ENCODE results near the gene ZNF773. TPM values are rescaled to one million over a fixed set of nuclear protein-coding genes. Genes with fewer than 3 reads are reported as not detected.

ZNF773 gene
- total and polyA plus RNA-seq, 10 of the 15 experiments (the other 5 are each of a cell fraction or from before 2014, with no cell fraction given): 0.21 to 9.1 (median 6.7) TPM

GRCh38 chr19:57546513-57546912, 46.8 kb downstream of the ZNF773 start (continued):
- TF ChIP-seq, protein P1, sequence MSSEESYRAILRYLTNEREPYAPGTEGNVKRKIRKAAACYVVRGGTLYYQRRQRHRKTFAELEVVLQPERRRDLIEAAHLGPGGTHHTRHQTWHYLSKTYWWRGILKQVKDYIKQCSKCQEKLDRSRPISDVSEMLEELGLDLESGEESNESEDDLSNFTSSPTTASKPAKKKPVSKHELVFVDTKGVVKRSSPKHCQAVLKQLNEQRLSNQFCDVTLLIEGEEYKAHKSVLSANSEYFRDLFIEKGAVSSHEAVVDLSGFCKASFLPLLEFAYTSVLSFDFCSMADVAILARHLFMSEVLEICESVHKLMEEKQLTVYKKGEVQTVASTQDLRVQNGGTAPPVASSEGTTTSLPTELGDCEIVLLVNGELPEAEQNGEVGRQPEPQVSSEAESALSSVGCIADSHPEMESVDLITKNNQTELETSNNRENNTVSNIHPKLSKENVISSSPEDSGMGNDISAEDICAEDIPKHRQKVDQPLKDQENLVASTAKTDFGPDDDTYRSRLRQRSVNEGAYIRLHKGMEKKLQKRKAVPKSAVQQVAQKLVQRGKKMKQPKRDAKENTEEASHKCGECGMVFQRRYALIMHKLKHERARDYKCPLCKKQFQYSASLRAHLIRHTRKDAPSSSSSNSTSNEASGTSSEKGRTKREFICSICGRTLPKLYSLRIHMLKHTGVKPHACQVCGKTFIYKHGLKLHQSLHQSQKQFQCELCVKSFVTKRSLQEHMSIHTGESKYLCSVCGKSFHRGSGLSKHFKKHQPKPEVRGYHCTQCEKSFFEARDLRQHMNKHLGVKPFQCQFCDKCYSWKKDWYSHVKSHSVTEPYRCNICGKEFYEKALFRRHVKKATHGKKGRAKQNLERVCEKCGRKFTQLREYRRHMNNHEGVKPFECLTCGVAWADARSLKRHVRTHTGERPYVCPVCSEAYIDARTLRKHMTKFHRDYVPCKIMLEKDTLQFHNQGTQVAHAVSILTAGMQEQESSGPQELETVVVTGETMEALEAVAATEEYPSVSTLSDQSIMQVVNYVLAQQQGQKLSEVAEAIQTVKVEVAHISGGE (CRISPR knock-in tag; IDR thresholded peaks at IDR 0.05): no peak
- TF ChIP-seq BACH1 (IDR thresholded peaks at IDR 0.05; ENCODE audit: borderline replicate concordance): no peak

DNA sequence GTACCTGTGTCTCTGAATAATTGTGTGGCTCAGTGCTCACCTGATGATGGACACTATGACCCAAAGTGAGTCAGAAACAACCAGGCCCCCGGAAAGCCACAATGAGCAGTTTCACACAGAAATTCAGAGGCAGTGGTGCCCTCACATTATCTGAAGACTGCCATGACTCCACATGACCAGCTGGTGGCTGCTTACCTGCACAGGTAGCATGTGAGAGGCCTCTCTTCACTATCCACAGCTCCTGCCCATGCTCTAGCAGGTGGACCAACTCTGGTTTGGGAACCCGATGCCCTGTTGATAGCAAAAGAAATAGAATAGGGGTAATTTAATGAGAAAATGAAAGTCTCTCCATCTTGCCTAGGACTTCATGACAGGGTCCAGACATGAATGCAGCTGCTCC, 52.7 kb downstream of the ZNF773 start:
- Histone ChIP-seq H2AFZ (ENCODE audit: control insufficient read depth, low read depth, low read length) (no peak overlapping the region), H3K9ac (ENCODE audit: control insufficient read depth, insufficient read depth, low read length) (no peak overlapping the region), H3K79me2 (ENCODE audit: control insufficient read depth, insufficient read depth, low read length) (no peaks in the 10 kb centered on the region), H3K4me1 (ENCODE audit: control insufficient read depth, insufficient read depth, low read length) (no peaks in the 10 kb centered on the region), H4K20me1 (ENCODE audit: control insufficient read depth, insufficient read depth) (no peaks in the 10 kb centered on the region), H3K36me3 (ENCODE audit: control insufficient read depth in 2 of 2, insufficient read depth in 2 of 2, low read length in 1 of 2) (peaks cover 12 to 24% of the 10 kb centered on the region in 2 experiments), H3K4me3 (no peak overlapping the region), H3K9me3 (replicated peaks; ENCODE audit: control insufficient read depth, insufficient read depth, low read length) (peaks cover 18% of the 10 kb centered on the region), H3K27ac (ENCODE audit: control insufficient read depth, insufficient read depth) (no peak overlapping the region), H3K27me3 (replicated peaks in 1 of 2; ENCODE audit: control insufficient read depth in 2 of 2, insufficient read depth in 2 of 2, low read length in 1 of 2) (no peaks in the 10 kb centered on the region), H3K4me2 (ENCODE audit: control insufficient read depth, insufficient read depth) (no peak overlapping the region)
- POLR2A ChIA-PET: no interaction called here
- intact Hi-C loops (cut with micrococcal nuclease; ENCODE audit: unreplicated experiment): no loop called here
- WGBS (ENCODE audit: insufficient coverage, insufficient replicate concordance, low lambda C conversion rate, missing lambda C conversion rate): 100% methylated on average over 2 of the region's 2 CpGs
- RAD21 ChIA-PET (ENCODE audit: unreplicated experiment): no interaction called here
- in situ Hi-C loops (cut with MboI): no loop called here
- DNase-seq (ENCODE audit: low read depth, low spot score) (no peak), FAIRE-seq (no peak), ATAC-seq (no peak)
- SMC1A ChIA-PET (ENCODE audit: uncharacterized antibody, unreplicated experiment): no interaction called here
- CTCF ChIA-PET: no interaction called here
- no peak for TF ChIP-seq HDGF (IDR thresholded peaks at IDR 0.05)
- TF ChIP-seq, protein P2, sequence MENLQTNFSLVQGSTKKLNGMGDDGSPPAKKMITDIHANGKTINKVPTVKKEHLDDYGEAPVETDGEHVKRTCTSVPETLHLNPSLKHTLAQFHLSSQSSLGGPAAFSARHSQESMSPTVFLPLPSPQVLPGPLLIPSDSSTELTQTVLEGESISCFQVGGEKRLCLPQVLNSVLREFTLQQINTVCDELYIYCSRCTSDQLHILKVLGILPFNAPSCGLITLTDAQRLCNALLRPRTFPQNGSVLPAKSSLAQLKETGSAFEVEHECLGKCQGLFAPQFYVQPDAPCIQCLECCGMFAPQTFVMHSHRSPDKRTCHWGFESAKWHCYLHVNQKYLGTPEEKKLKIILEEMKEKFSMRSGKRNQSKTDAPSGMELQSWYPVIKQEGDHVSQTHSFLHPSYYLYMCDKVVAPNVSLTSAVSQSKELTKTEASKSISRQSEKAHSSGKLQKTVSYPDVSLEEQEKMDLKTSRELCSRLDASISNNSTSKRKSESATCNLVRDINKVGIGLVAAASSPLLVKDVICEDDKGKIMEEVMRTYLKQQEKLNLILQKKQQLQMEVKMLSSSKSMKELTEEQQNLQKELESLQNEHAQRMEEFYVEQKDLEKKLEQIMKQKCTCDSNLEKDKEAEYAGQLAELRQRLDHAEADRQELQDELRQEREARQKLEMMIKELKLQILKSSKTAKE (IDR thresholded peaks at IDR 0.05; ENCODE audit: low read depth, poor library complexity, severe bottlenecking): no peak
- TF ChIP-seq SIN3A (IDR thresholded peaks at IDR 0.05; ENCODE audit: low read depth, low read length): no peak
- no peak for TF ChIP-seq CBX3 (IDR thresholded peaks at IDR 0.05; ENCODE audit: borderline replicate concordance, low read depth)
- TF ChIP-seq KAT2A (conservative IDR thresholded peaks at IDR 0.05; ENCODE audit: control insufficient read depth, low read depth, low read length): no peak
- TF ChIP-seq, protein P3, sequence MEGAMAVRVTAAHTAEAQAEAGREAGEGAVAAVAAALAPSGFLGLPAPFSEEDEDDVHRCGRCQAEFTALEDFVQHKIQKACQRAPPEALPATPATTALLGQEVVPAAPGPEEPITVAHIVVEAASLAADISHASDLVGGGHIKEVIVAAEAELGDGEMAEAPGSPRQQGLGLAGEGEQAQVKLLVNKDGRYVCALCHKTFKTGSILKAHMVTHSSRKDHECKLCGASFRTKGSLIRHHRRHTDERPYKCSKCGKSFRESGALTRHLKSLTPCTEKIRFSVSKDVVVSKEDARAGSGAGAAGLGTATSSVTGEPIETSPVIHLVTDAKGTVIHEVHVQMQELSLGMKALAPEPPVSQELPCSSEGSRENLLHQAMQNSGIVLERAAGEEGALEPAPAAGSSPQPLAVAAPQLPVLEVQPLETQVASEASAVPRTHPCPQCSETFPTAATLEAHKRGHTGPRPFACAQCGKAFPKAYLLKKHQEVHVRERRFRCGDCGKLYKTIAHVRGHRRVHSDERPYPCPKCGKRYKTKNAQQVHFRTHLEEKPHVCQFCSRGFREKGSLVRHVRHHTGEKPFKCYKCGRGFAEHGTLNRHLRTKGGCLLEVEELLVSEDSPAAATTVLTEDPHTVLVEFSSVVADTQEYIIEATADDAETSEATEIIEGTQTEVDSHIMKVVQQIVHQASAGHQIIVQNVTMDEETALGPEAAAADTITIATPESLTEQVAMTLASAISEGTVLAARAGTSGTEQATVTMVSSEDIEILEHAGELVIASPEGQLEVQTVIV (IDR thresholded peaks at IDR 0.05; ENCODE audit: borderline replicate concordance, partially characterized antibody): no peak
- TF ChIP-seq RCOR1 (conservative IDR thresholded peaks at IDR 0.05; ENCODE audit: low read depth, low read length): no peak
- TF ChIP-seq YBX1 (IDR thresholded peaks at IDR 0.05): no peak
- BruUV-seq (replicated peaks): no TSS peak
